Measurements from ENCODE around the gene DMKN. TPM values are rescaled to one million over a fixed set of nuclear protein-coding genes. Genes with fewer than 3 reads are reported as not detected.

DMKN gene
- total and polyA plus RNA-seq, 9 of the 15 experiments (the other 6 are each of a cell fraction or from before 2014, with no cell fraction given), result 0.36 to 0.53 TPM; not detected in 7

DNA sequence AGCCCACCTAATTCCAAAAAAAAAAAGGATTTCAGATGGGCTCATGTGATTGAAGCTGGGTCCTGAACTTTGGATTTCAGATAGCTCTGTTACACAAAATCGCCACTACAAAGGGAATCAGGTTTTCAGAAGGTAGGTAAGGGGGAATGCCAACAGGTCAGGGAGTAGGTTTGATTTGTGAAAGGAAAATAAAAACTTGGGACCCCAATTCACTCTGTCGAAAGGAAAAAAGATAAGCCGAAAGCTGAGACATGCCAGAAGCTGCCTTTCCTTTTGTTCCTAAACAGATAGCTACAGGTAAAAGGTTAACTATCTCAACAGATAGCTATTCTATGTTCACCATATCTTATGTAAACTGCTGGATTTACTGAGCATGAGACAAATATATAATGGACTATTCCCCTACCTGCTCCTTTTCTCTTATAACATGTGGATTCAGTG, 27.2 kb downstream of the DMKN start:
- peaks cover 41 to 50% of the 10 kb centered on the region in 2 experiments; a peak in 4 of 5 replicates for H3K27me3 ChIP-seq (ENCODE audit: control insufficient read depth in 2 of 2, insufficient read depth in 2 of 2, low read length in 2 of 2)
- no peak for FAIRE-seq
- H3K4me1 ChIP-seq (replicated peaks in 1 of 2; ENCODE audit: control insufficient read depth in 2 of 2, insufficient read depth in 2 of 2, low read length in 2 of 2), result no peaks in the 10 kb centered on the region
- CTCF ChIA-PET (ENCODE audit: low intra/inter-chr PET ratio), result no interaction called here
- no peak overlapping the region for H3K9ac ChIP-seq (ENCODE audit: insufficient read depth in 1 of 2, low read depth in 2 of 2, low read length in 2 of 2)
- H3K4me2 ChIP-seq (ENCODE audit: insufficient read depth, low read length), result no peak overlapping the region
- no peak overlapping the region for H3K4me3 ChIP-seq
- no peaks in the 10 kb centered on the region for H3K36me3 ChIP-seq (ENCODE audit: control insufficient read depth, insufficient read depth, low read length)
- ATAC-seq, result no peak
- H3K79me2 ChIP-seq (ENCODE audit: control insufficient read depth, insufficient read depth, low read length), result no peaks in the 10 kb centered on the region
- BruUV-seq (replicated peaks), result no TSS peak
- POLR2A ChIA-PET, result interaction anchor here (0.6 to 2.4 kb wide), 6 partner anchors 8 to 518 kb away, joined by 3 to 7 read pairs (median 3); no protein-coding TSS in a partner anchor
- no peak overlapping the region for H2AFZ ChIP-seq (ENCODE audit: low read depth, low read length)
- H3K9me3 ChIP-seq (replicated peaks; ENCODE audit: control insufficient read depth, insufficient read depth, low read depth, low read length), result no peaks in the 10 kb centered on the region
- DNase-seq (ENCODE audit: extremely low read depth in 1 of 4, low spot score in 3 of 4), result no peak
- peaks cover 2% of the 10 kb centered on the region; the same call in 1 of the 2 replicates for H4K20me1 ChIP-seq (replicated peaks; ENCODE audit: control insufficient read depth, insufficient read depth, low read length)
- in situ Hi-C loops (cut with MboI), result no loop called here
- no peak overlapping the region for H3K27ac ChIP-seq (ENCODE audit: extremely low read depth, low read depth, low read length)
- no peaks in the 10 kb centered on the region for H3K9me1 ChIP-seq (ENCODE audit: control insufficient read depth, insufficient read depth, low read length)
- 3% methylated on average over 3 of the region's 3 CpGs for WGBS (ENCODE audit: insufficient coverage, low coverage, missing lambda C conversion rate)
- intact Hi-C loops (cut with micrococcal nuclease), result no loop called here
- no peak for TF ChIP-seq MAZ (CRISPR knock-in tag; conservative IDR thresholded peaks at IDR 0.05 in 1 of 2, IDR thresholded peaks at IDR 0.05 in 1 of 2)
- no peak for TF ChIP-seq SMARCB1 (IDR thresholded peaks at IDR 0.05; ENCODE audit: insufficient read length, low read depth)
- no peak for TF ChIP-seq ZNF274 (IDR thresholded peaks at IDR 0.05; ENCODE audit: borderline replicate concordance, low read depth, low read length)
- no peak for TF ChIP-seq CHD1 (IDR thresholded peaks at IDR 0.05; ENCODE audit: low read length)
- TF ChIP-seq, protein P1, sequence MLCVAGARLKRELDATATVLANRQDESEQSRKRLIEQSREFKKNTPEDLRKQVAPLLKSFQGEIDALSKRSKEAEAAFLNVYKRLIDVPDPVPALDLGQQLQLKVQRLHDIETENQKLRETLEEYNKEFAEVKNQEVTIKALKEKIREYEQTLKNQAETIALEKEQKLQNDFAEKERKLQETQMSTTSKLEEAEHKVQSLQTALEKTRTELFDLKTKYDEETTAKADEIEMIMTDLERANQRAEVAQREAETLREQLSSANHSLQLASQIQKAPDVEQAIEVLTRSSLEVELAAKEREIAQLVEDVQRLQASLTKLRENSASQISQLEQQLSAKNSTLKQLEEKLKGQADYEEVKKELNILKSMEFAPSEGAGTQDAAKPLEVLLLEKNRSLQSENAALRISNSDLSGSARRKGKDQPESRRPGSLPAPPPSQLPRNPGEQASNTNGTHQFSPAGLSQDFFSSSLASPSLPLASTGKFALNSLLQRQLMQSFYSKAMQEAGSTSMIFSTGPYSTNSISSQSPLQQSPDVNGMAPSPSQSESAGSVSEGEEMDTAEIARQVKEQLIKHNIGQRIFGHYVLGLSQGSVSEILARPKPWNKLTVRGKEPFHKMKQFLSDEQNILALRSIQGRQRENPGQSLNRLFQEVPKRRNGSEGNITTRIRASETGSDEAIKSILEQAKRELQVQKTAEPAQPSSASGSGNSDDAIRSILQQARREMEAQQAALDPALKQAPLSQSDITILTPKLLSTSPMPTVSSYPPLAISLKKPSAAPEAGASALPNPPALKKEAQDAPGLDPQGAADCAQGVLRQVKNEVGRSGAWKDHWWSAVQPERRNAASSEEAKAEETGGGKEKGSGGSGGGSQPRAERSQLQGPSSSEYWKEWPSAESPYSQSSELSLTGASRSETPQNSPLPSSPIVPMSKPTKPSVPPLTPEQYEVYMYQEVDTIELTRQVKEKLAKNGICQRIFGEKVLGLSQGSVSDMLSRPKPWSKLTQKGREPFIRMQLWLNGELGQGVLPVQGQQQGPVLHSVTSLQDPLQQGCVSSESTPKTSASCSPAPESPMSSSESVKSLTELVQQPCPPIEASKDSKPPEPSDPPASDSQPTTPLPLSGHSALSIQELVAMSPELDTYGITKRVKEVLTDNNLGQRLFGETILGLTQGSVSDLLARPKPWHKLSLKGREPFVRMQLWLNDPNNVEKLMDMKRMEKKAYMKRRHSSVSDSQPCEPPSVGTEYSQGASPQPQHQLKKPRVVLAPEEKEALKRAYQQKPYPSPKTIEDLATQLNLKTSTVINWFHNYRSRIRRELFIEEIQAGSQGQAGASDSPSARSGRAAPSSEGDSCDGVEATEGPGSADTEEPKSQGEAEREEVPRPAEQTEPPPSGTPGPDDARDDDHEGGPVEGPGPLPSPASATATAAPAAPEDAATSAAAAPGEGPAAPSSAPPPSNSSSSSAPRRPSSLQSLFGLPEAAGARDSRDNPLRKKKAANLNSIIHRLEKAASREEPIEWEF (CRISPR knock-in tag; IDR thresholded peaks at IDR 0.05), result no peak
- TF ChIP-seq KAT2B (IDR thresholded peaks at IDR 0.05; ENCODE audit: low read depth, low read length), result no peak
- no peak for TF ChIP-seq NFRKB (IDR thresholded peaks at IDR 0.05; ENCODE audit: low read depth)
- no peak for TF ChIP-seq CAMTA2 (CRISPR knock-in tag; conservative IDR thresholded peaks at IDR 0.05)
- no peak for TF ChIP-seq SMAD2 (IDR thresholded peaks at IDR 0.05; ENCODE audit: low read depth, low read length)
- no peak for TF ChIP-seq TEAD4 (IDR thresholded peaks at IDR 0.05; ENCODE audit: low read length)
- TF ChIP-seq TEAD4 (CRISPR knock-in tag; IDR thresholded peaks at IDR 0.05; ENCODE audit: borderline replicate concordance), result no peak
